ENCODE measurements around the gene KCNIP3.
"Not testable (repeated sequence)": the region's sequence is repeated elsewhere in the genome, so short reads cannot be mapped to it uniquely, and the experiment has no call there.

The KCNIP3 gene

DNA sequence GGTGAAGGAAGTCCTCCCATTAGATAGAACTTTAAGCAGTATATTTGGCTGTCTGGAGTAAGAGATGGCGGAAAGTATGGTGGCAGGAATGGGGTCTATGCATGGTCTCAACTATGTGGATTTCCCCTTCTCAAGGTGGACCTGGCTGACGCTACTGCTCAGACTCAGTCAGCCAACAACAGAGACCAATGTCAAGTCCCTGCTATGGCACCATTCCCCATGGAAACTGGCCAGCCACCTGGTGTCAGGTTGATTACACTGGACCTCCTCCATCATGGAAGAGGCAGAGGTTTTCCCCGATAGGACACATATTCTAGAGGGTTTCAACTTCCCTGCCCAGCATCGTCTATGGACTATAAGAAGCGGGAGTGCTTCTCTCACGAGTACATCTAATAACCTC, 96.8 kb downstream of the KCNIP3 start:
- DNase-seq (ENCODE audit: low read depth): no peak
- TF ChIP-seq, protein P1, sequence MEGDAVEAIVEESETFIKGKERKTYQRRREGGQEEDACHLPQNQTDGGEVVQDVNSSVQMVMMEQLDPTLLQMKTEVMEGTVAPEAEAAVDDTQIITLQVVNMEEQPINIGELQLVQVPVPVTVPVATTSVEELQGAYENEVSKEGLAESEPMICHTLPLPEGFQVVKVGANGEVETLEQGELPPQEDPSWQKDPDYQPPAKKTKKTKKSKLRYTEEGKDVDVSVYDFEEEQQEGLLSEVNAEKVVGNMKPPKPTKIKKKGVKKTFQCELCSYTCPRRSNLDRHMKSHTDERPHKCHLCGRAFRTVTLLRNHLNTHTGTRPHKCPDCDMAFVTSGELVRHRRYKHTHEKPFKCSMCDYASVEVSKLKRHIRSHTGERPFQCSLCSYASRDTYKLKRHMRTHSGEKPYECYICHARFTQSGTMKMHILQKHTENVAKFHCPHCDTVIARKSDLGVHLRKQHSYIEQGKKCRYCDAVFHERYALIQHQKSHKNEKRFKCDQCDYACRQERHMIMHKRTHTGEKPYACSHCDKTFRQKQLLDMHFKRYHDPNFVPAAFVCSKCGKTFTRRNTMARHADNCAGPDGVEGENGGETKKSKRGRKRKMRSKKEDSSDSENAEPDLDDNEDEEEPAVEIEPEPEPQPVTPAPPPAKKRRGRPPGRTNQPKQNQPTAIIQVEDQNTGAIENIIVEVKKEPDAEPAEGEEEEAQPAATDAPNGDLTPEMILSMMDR (conservative IDR thresholded peaks at IDR 0.05; ENCODE audit: low read length): no peak
- H3K4me3 ChIP-seq (ENCODE audit: low read length): no peak overlapping the region

DNA sequence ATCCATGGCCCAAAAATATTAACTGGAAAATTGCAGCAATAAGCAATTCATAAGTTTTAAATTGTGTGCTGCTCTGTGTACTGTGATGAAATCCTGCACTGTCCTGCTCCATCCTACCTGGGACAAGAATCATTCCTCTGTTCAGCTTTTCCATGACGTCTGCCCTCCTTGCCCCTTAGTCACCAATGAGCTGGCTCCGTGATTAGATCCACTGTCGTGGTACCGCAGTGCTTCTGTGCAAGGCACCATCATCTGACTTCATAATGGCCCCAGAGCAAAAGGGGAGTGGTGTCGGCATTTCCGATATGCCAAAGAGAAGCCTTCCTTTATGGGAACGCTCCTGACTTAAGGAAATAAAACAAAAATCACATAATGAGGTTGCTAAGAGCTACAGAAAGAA, 101.9 kb downstream of the KCNIP3 start:
- TF ChIP-seq, protein P1 (conservative IDR thresholded peaks at IDR 0.05; ENCODE audit: low read length): no peak

DNA sequence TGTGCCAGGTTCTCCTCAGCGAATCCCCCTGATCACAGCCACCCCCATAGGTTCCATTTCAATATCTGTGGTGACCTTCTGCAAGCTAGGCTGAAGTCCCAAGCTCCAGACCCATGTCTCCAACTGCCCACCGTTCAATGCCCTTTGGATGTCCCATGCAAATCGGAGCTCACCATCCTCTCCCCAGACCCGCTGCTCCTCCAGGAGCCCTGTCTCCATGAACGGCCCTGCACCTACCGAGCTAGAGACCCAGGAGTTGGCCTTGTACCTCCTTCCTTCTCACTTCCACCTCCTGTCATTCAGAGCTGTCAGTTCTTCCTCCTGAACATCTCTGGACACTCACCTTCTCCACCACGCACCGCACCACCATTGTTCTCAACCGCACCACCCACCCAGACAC, 104.3 kb downstream of the KCNIP3 start:
- TF ChIP-seq, protein P1 (conservative IDR thresholded peaks at IDR 0.05; ENCODE audit: low read length): no peak
- no peak for DNase-seq (ENCODE audit: low read depth)
- H3K4me3 ChIP-seq (ENCODE audit: low read length): peak overlapping the region; percentile 94

More for the DNA sequence above, 101.9 kb downstream of the KCNIP3 start:
- H3K4me3 ChIP-seq (ENCODE audit: low read length): no peak overlapping the region
- DNase-seq (ENCODE audit: low read depth): no peak

DNA sequence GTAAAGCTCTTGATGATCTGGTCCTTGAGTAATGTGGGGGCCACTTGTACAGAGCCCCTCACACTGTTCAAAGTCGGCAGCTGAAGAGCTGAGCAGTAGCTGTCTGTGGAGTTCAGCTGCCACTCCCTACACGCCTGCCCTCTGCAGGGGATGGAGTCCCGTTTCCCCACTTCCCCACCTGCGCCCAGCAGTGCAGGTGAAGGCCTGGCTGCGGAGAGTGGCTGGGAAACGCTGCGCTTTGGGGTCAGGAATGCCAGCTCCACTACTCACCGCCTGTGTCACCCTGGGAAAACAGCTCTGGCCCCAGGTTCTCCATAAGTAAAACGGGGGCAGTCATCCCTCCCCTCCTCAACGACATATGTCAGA, 104.8 kb downstream of the KCNIP3 start:
- H3K4me3 ChIP-seq (ENCODE audit: low read length): peak overlapping the region; percentile 94
- not testable (repeated sequence) for DNase-seq (ENCODE audit: low read depth)

DNA sequence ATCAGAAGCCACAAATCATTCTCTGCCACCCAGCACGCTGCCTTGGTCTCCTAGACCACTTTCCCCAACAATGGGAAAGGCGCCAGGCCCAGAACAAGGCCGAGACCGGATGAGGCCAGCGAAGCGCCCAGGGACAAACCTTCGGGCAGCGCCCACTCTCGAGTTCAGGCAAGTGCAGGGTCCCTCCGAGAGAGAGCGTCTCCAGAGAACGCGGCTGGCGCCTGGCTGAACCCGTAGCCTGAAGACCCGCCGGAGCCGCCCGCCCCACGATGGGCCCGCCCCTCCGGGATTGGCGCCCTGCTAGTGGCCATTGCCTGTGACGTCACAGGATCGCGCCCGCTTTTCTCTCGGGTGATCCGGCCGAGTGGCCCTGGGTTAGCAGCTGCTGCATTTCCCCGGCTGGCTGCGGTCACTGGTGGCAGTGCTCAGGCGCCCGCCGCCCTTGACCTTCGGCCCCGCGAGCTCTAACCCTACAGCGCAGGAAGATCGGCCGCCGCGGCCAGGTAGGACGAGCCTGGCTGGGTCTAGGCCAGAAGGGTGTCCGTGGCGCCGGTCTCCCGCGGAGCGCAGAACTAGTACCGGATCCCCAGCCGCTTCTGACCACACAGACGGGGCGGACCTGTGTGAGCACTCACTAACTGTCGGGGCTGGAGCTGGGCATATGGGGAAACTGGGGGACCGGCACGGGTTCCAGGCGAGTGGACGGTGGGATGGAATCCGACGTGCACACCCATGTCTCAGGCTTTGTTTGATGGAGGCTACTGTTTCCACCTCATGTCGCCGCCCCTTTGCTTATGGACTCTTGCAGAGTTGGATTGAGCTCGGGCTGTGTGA, 105.4 kb downstream of the KCNIP3 start, which contains the start of gene FAHD2A:
TSS of gene FAHD2A (plus strand) at position 339 of the 834 bp plus-strand sequence. CDS start 2,851 bp downstream, outside the sequence.
- peak within 1 kb of the TSS; percentile 94 for H3K4me3 ChIP-seq (ENCODE audit: low read length)
- DNase-seq (ENCODE audit: low read depth): peak; percentile 82
- TF ChIP-seq, protein P1 (conservative IDR thresholded peaks at IDR 0.05; ENCODE audit: low read length): no peak

DNA sequence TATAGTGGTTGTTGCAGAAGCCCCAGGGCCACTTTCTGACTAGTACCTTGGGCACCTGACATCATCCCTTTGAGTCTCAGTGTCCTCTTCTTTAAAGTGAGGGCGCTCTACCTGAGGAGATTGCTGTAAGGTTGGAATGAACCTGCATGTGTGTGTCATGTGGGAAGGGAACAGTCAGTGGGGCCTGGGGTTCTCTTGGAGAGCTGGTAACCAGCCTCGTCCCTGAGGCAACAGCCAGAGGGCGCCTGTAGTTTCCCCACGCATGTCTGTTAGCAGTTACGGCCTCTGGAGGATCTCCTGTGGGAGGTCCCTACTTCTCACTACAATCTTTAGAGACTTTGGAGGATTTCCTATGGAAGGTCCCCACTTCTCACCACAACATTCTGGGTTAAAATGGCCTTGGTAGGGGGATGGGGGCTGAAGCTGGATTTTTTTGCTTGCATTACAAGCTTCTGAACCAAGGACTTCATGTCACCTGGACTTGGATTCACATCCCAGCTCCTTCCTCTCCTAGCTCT, 106.1 kb downstream of the KCNIP3 start:
- DNase-seq (ENCODE audit: low read depth): peak; percentile 46
- TF ChIP-seq, protein P1 (conservative IDR thresholded peaks at IDR 0.05; ENCODE audit: low read length): peak; percentile 49

DNA sequence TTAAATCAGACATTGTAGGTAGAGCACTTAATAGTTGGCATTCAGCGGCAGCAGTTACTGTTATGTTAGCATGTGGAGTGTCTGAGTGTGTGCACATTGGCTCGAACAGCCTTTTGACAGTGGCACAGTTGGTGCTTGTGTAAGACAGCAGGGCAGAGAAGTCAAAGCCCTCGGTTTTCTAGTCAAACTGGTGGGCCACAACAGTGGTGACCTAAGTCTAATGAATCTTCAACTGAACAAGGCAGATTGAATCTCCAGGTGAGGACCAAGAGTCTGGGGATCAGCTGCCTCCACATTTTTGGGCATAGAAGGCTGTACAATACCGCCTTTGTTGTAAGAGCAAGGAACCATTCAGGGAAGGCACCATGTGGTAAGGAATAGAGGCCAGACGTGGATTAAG, 106.7 kb downstream of the KCNIP3 start:
- not testable (repeated sequence) for H3K4me3 ChIP-seq (ENCODE audit: low read length); DNase-seq (ENCODE audit: low read depth)

More for the DNA sequence above, 106.1 kb downstream of the KCNIP3 start:
- H3K4me3 ChIP-seq (ENCODE audit: low read length): peak overlapping the region; percentile 94

DNA sequence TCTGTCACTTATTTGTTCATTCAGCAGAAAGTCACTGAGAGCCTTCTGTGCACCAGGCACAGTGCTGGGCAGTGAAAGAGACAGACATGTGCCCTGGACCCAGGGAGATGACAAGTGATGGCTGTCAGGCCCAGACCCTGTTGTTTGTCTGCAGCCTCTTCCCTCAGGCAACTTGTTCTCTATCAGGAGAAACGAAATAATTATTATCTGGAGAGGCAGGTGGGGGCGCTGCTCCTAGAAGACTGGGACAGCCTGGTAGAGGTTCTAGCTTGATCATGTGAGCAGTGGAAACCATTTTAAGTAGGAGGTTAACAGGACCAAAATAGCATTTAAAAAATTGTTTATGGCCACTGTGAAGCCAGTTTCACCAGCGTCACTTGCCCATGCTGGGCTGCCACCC, 107.5 kb downstream of the KCNIP3 start:
- not testable (repeated sequence) for DNase-seq (ENCODE audit: low read depth); H3K4me3 ChIP-seq (ENCODE audit: low read length)

DNA sequence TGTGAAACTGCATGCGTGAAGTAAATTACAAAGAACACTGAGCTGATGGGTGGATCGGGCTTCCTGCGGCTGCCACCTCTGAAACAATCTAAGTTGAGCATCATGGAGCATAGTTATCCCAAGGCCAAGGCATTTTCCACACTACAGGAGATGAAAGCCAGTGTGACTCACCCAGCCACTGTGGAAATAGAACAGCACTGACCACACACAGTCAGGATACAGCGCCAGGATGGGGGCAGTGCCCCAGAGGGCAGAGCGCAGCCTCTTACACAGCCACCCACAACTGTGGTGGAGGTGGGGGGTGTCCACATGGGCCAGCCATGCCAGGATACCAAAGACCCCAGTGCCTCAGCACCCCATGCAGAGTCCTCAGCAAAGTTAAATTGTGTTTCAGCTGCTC, 114.1 kb downstream of the KCNIP3 start:
- DNase-seq (ENCODE audit: low read depth): peak; percentile 52
- not testable (repeated sequence) for H3K4me3 ChIP-seq (ENCODE audit: low read length)

Data from AG10803 (cell line).